HG03575 (cell line): ENCODE measurements around the gene OST4.

Source experiments
- ATAC-seq: cut with Tn5 transposase; IDR thresholded peaks from one replicate; pipeline ENCODE4 v1.9.1; 2021; ENCODE audit not compliant: unreplicated experiment, insufficient number of reproducible peaks, low FRiP score; ENCODE audit errors: extremely low read depth

OST4 gene

GRCh38 chr2:27060323-27060722, 11.1 kb downstream of the OST4 start:
- no peak for ATAC-seq

- no peak for ATAC-seq
These were observed 12.2 kb downstream of the OST4 start for GRCh38 chr2:27059141-27059820.

GRCh38 chr2:27058210-27058609, 13.2 kb downstream of the OST4 start:
- ATAC-seq: no peak

GRCh38 chr2:27057184-27057583, 14.3 kb downstream of the OST4 start:
- ATAC-seq: no peak

GRCh38 chr2:27054721-27055120, 16.7 kb downstream of the OST4 start:
- ATAC-seq: no peak

- no peak for ATAC-seq
These were observed 17.7 kb downstream of the OST4 start for GRCh38 chr2:27053776-27054175.

- ATAC-seq: no peak
These were observed 18.1 kb downstream of the OST4 start for GRCh38 chr2:27053321-27053720.

- no peak for ATAC-seq
These were observed 19.4 kb downstream of the OST4 start for GRCh38 chr2:27051902-27052645.

- ATAC-seq: peak; percentile 51
These were observed 20.2 kb downstream of the OST4 start, which contains the start of gene AGBL5 for GRCh38 chr2:27050996-27051901. TSS of gene AGBL5 (plus strand) at chr2:27051668. CDS start at chr2:27052959, 1,291 bp downstream.

- ATAC-seq: peak; percentile 33
These were observed 21.0 kb downstream of the OST4 start for GRCh38 chr2:27050281-27050995.

GRCh38 chr2:27049422-27050280, 21.8 kb downstream of the OST4 start:
- no peak for ATAC-seq

- no peak for ATAC-seq
These were observed 28.3 kb downstream of the OST4 start for GRCh38 chr2:27042985-27043634.

- no peak for ATAC-seq
These were observed 29.2 kb downstream of the OST4 start for GRCh38 chr2:27042159-27042661.

GRCh38 chr2:27041752-27042151, 29.7 kb downstream of the OST4 start:
- ATAC-seq: no peak

GRCh38 chr2:27040282-27040681, 31.2 kb downstream of the OST4 start:
- ATAC-seq: no peak

GRCh38 chr2:27039871-27040270, 31.6 kb downstream of the OST4 start:
- ATAC-seq: no peak

- ATAC-seq: no peak
These were observed 32.0 kb downstream of the OST4 start for GRCh38 chr2:27039426-27039825.
